ENCODE data around the gene MRPL46.

DNA sequence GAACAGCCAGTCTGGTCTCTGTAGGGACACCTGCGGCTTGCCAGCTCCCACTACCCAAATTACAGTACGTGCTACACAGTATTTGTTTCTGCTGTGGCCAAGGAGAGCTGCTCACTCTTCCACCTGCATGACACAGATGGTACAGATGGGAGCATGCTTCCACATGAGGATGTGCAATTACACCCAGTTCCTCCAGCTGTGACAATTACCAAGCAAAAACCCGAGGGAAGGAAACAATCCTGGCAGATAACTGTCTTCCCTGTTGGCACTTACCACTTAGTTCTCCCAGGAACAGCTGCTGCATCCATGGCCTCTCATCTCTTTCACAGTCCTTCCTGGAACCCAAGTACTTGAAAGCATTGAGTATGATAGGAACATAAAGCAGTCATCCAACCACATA, 44.9 kb upstream of the MRPL46 start:
- TF ChIP-seq, protein P1, sequence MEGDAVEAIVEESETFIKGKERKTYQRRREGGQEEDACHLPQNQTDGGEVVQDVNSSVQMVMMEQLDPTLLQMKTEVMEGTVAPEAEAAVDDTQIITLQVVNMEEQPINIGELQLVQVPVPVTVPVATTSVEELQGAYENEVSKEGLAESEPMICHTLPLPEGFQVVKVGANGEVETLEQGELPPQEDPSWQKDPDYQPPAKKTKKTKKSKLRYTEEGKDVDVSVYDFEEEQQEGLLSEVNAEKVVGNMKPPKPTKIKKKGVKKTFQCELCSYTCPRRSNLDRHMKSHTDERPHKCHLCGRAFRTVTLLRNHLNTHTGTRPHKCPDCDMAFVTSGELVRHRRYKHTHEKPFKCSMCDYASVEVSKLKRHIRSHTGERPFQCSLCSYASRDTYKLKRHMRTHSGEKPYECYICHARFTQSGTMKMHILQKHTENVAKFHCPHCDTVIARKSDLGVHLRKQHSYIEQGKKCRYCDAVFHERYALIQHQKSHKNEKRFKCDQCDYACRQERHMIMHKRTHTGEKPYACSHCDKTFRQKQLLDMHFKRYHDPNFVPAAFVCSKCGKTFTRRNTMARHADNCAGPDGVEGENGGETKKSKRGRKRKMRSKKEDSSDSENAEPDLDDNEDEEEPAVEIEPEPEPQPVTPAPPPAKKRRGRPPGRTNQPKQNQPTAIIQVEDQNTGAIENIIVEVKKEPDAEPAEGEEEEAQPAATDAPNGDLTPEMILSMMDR (IDR thresholded peaks at IDR 0.05 in 2 of 3, conservative IDR thresholded peaks at IDR 0.05 in 1 of 3; ENCODE audit: insufficient read depth in 2 of 3, low read depth in 1 of 3, low read length in 3 of 3) = no peak
- no peak for TF ChIP-seq TCF7 (IDR thresholded peaks at IDR 0.05; ENCODE audit: borderline replicate concordance)
- TF ChIP-seq HNRNPL (IDR thresholded peaks at IDR 0.05; ENCODE audit: low read depth, low read length) = no peak
- TF ChIP-seq SIX5 (IDR thresholded peaks at IDR 0.05; ENCODE audit: borderline replicate concordance in 1 of 2, insufficient read depth in 1 of 2, low read depth in 1 of 2, low read length in 2 of 2) = no peak
- no peak for TF ChIP-seq KLF13 (tag; IDR thresholded peaks at IDR 0.05; ENCODE audit: borderline replicate concordance, low read depth)
- TF ChIP-seq ZNF232 (CRISPR knock-in tag; IDR thresholded peaks at IDR 0.05) = no peak
- TF ChIP-seq ZNF253 (CRISPR knock-in tag; conservative IDR thresholded peaks at IDR 0.05) = no peak
- TF ChIP-seq, protein P2, sequence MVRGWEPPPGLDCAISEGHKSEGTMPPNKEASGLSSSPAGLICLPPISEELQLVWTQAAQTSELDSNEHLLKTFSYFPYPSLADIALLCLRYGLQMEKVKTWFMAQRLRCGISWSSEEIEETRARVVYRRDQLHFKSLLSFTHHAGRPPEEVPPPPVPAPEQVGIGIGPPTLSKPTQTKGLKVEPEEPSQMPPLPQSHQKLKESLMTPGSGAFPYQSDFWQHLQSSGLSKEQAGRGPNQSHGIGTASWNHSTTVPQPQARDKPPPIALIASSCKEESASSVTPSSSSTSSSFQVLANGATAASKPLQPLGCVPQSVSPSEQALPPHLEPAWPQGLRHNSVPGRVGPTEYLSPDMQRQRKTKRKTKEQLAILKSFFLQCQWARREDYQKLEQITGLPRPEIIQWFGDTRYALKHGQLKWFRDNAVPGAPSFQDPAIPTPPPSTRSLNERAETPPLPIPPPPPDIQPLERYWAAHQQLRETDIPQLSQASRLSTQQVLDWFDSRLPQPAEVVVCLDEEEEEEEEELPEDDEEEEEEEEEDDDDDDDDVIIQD (CRISPR knock-in tag; IDR thresholded peaks at IDR 0.05) = no peak
- no peak for TF ChIP-seq RFX5 (IDR thresholded peaks at IDR 0.05; ENCODE audit: low read depth, low read length)
- TF ChIP-seq ZBTB17 (CRISPR knock-in tag; IDR thresholded peaks at IDR 0.05) = no peak
- TF ChIP-seq SIN3A (IDR thresholded peaks at IDR 0.05; ENCODE audit: borderline replicate concordance in 2 of 2, control insufficient read depth in 1 of 2, low read depth in 2 of 2, low read length in 2 of 2) = no peak
- TF ChIP-seq ZNF239 (CRISPR knock-in tag; IDR thresholded peaks at IDR 0.05) = no peak
- TF ChIP-seq CHD2 (IDR thresholded peaks at IDR 0.05; ENCODE audit: low read depth, low read length) = no peak
- TF ChIP-seq, protein P3, sequence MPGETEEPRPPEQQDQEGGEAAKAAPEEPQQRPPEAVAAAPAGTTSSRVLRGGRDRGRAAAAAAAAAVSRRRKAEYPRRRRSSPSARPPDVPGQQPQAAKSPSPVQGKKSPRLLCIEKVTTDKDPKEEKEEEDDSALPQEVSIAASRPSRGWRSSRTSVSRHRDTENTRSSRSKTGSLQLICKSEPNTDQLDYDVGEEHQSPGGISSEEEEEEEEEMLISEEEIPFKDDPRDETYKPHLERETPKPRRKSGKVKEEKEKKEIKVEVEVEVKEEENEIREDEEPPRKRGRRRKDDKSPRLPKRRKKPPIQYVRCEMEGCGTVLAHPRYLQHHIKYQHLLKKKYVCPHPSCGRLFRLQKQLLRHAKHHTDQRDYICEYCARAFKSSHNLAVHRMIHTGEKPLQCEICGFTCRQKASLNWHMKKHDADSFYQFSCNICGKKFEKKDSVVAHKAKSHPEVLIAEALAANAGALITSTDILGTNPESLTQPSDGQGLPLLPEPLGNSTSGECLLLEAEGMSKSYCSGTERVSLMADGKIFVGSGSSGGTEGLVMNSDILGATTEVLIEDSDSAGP (CRISPR knock-in tag; IDR thresholded peaks at IDR 0.05) = no peak

Data from K562 (cell line).